Measurements from ENCODE around the gene TNNI3. TPM values are rescaled to one million over a fixed set of nuclear protein-coding genes. Genes with fewer than 3 reads are reported as not detected.

TNNI3 gene
- total and polyA plus RNA-seq, 10 of the 15 experiments (the other 5 are each of a cell fraction or from before 2014, with no cell fraction given) = not detected

DNA sequence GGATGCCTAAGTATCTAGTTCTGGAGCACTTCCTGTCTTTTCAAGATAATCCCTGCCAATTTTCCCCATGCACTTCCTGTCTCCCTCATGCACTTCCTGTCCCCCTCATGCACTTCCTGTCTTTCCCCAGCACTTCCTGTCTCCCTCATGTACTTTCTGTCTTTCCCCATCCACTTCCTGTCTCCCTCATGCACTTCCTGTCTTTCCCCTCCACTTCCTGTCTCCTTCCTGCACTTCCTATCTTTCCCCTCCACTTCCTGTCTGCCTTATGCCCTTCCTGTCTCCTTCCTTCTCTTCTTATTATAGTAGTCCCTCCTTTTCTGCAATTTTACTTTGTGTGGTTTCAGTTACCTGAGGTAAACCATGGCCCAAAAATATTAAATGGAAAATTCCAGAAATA, 5.5 kb downstream of the TNNI3 start:
- TF ChIP-seq KDM1A (IDR thresholded peaks at IDR 0.05; ENCODE audit: borderline replicate concordance) (no peak), ETV6 (conservative IDR thresholded peaks at IDR 0.05 in 1 of 2, IDR thresholded peaks at IDR 0.05 in 1 of 2; ENCODE audit: borderline replicate concordance in 1 of 2, low read depth in 1 of 2) (peak in 1 of 2 experiments; percentile 64; a peak in 2 of 4 replicates), CBFB (IDR thresholded peaks at IDR 0.05; ENCODE audit: low read depth) (no peak), SPI1 (IDR thresholded peaks at IDR 0.05; ENCODE audit: borderline replicate concordance, insufficient read depth, low read depth, low read length) (peak; percentile 25; the same call in 1 of the 2 replicates), GABPA (IDR thresholded peaks at IDR 0.05; ENCODE audit: low read depth) (0 out of 2 replicates have a peak, but pooled peaks have one; percentile 32)
- Histone ChIP-seq H3K27me3 (replicated peaks in 1 of 2; ENCODE audit: control insufficient read depth in 2 of 2, insufficient read depth in 2 of 2, low read length in 1 of 2) (no peaks in the 10 kb centered on the region), H4K20me1 (ENCODE audit: control insufficient read depth, insufficient read depth) (no peaks in the 10 kb centered on the region), H3K9me3 (replicated peaks; ENCODE audit: control insufficient read depth, insufficient read depth, low read length) (no peaks in the 10 kb centered on the region; the same call in 2 of the 3 replicates), H2AFZ (ENCODE audit: control insufficient read depth, low read depth, low read length) (no peak overlapping the region), H3K36me3 (ENCODE audit: control insufficient read depth in 2 of 2, insufficient read depth in 2 of 2, low read length in 1 of 2) (no peaks in the 10 kb centered on the region), H3K27ac (ENCODE audit: control insufficient read depth, insufficient read depth) (no peak overlapping the region), H3K4me3 (no peak overlapping the region), H3K79me2 (ENCODE audit: control insufficient read depth, insufficient read depth, low read length) (no peaks in the 10 kb centered on the region), H3K4me2 (ENCODE audit: control insufficient read depth, insufficient read depth) (no peak overlapping the region), H3K9ac (ENCODE audit: control insufficient read depth, insufficient read depth, low read length) (no peak overlapping the region), H3K4me1 (ENCODE audit: control insufficient read depth, insufficient read depth, low read length) (no peaks in the 10 kb centered on the region)
- RAD21 ChIA-PET (ENCODE audit: unreplicated experiment) = no interaction called here
- SMC1A ChIA-PET (ENCODE audit: uncharacterized antibody, unreplicated experiment) = interaction anchor here (1.0 kb wide), 1 partner anchor 15 kb away, joined by 5 read pairs; no protein-coding TSS in a partner anchor
- ATAC-seq (no peak), FAIRE-seq (no peak), DNase-seq (ENCODE audit: low read depth, low spot score) (no peak)
- POLR2A ChIA-PET = no interaction called here
- in situ Hi-C loops (cut with MboI) = no loop called here
- CTCF ChIA-PET = interaction anchor here (1.2 kb wide), 1 partner anchor 10 kb away, joined by 8 read pairs; no protein-coding TSS in a partner anchor
- BruUV-seq (replicated peaks) = no TSS peak
- intact Hi-C loops (cut with micrococcal nuclease; ENCODE audit: unreplicated experiment) = no loop called here

DNA sequence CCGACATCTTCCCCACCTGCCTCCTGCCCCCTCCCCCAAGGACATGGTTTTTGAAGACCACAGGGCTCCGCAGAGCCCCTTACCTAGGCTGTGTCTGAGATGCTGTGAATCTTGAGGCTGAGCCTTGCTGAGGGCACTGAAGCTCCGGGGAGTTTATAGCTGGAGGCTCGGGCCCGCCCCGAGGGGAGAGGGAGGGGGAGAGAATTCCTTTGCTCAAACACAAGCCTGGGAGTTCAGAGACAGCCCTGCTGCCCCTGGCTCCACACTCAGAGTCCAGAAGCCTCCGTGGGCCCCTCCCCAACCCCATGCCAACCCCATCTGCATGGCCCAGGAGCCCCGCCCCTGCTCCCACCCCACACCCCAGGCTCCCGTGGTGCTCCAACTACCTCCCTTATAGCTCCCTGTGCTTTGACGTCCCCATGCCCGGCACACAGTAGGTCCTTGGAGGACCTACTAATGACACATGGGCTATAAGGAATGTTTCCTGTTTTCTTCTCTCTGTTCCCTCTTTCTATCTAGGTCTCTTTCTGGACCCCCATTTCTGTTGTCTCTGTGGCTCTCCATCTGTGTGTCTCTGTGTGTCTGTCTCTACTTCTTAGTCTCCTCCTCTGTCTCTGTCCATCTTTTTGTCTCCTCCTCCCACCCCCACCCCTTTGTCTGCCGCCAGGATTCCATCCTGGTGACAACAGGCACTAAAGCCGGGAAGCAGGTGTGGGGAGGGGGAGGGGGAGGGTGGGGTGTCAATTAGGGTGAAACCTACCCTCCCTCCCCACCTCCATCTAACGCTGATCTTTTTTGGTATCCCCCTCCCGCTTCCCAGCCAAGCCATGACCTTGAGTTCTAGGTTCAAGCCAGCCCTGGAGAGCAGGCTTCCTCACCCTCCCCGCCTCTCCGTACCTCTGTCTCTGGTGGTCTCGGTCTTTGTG, 8.2 kb downstream of the TNNI3 start, which contains the start of gene TNNT1:
TSS of gene TNNT1 (minus strand) at position 129 of the 926 bp plus-strand sequence. CDS start 2,049 bp downstream, outside the sequence.
- ChIA-PET RAD21 (ENCODE audit: unreplicated experiment) (no interaction called here), CTCF (no interaction called here), SMC1A (ENCODE audit: uncharacterized antibody, unreplicated experiment) (no interaction called here), POLR2A (no interaction called here)
- in situ Hi-C loops (cut with MboI) = no loop called here
- Histone ChIP-seq H3K4me2 (ENCODE audit: control insufficient read depth, insufficient read depth) (no peak within 1 kb of the TSS), H3K79me2 (ENCODE audit: control insufficient read depth, insufficient read depth, low read length) (no peaks in the 10 kb centered on the region), H3K4me1 (ENCODE audit: control insufficient read depth, insufficient read depth, low read length) (no peaks in the 10 kb centered on the region), H2AFZ (ENCODE audit: control insufficient read depth, low read depth, low read length) (no peak within 1 kb of the TSS), H3K27me3 (replicated peaks in 1 of 2; ENCODE audit: control insufficient read depth in 2 of 2, insufficient read depth in 2 of 2, low read length in 1 of 2) (no peaks in the 10 kb centered on the region; a peak in 1 of 4 replicates), H3K9me3 (replicated peaks; ENCODE audit: control insufficient read depth, insufficient read depth, low read length) (no peaks in the 10 kb centered on the region; the same call in 2 of the 3 replicates), H3K36me3 (ENCODE audit: control insufficient read depth in 2 of 2, insufficient read depth in 2 of 2, low read length in 1 of 2) (no peaks in the 10 kb centered on the region), H3K27ac (ENCODE audit: control insufficient read depth, insufficient read depth) (no peak within 1 kb of the TSS), H4K20me1 (ENCODE audit: control insufficient read depth, insufficient read depth) (no peaks in the 10 kb centered on the region), H3K4me3 (no peak within 1 kb of the TSS), H3K9ac (ENCODE audit: control insufficient read depth, insufficient read depth, low read length) (no peak within 1 kb of the TSS)
- no peak for TF ChIP-seq SP1 (IDR thresholded peaks at IDR 0.05; ENCODE audit: low read depth, low read length)
- TF ChIP-seq YY1 (IDR thresholded peaks at IDR 0.05; ENCODE audit: low read depth, low read length) = no peak
- TF ChIP-seq PAX8 (IDR thresholded peaks at IDR 0.05) = no peak
- TF ChIP-seq SRF (IDR thresholded peaks at IDR 0.05; ENCODE audit: low read depth in 2 of 2, low read length in 2 of 2) = no peak
- TF ChIP-seq, protein P1, sequence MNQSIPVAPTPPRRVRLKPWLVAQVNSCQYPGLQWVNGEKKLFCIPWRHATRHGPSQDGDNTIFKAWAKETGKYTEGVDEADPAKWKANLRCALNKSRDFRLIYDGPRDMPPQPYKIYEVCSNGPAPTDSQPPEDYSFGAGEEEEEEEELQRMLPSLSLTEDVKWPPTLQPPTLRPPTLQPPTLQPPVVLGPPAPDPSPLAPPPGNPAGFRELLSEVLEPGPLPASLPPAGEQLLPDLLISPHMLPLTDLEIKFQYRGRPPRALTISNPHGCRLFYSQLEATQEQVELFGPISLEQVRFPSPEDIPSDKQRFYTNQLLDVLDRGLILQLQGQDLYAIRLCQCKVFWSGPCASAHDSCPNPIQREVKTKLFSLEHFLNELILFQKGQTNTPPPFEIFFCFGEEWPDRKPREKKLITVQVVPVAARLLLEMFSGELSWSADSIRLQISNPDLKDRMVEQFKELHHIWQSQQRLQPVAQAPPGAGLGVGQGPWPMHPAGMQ (IDR thresholded peaks at IDR 0.05; ENCODE audit: borderline replicate concordance) = no peak
- no peak for TF ChIP-seq ZSCAN29 (IDR thresholded peaks at IDR 0.05)
- no peak for TF ChIP-seq RCOR1 (conservative IDR thresholded peaks at IDR 0.05; ENCODE audit: low read depth, low read length)
- intact Hi-C loops (cut with micrococcal nuclease; ENCODE audit: unreplicated experiment) = no loop called here
- BruUV-seq (replicated peaks) = no TSS peak
- FAIRE-seq (no peak), ATAC-seq (no peak; the same call in 2 of the 3 replicates), DNase-seq (ENCODE audit: low read depth, low spot score) (no peak)
- 18% methylated on average over 17 of the region's 18 CpGs for WGBS (ENCODE audit: insufficient coverage, insufficient replicate concordance, low lambda C conversion rate, missing lambda C conversion rate)

All from GM12878 (cell line).